Measurements from ENCODE around the gene DISP3.

The DISP3 gene

GRCh38 chr1:11486231-11487009 is 7.5 kb downstream of the DISP3 start:
- no peak overlapping the region for H3K27ac ChIP-seq
- TF ChIP-seq ZFX (IDR thresholded peaks at IDR 0.05; ENCODE audit: borderline replicate concordance) (no peak), CTCF (IDR thresholded peaks at IDR 0.05) (no peak)

- no peak for TF ChIP-seq CTCF (IDR thresholded peaks at IDR 0.05)
- TF ChIP-seq ZFX (IDR thresholded peaks at IDR 0.05; ENCODE audit: borderline replicate concordance) = no peak
- no peak overlapping the region for H3K27ac ChIP-seq
These were observed 8.3 kb downstream of the DISP3 start for GRCh38 chr1:11487196-11487751.

- H3K27ac ChIP-seq = no peak overlapping the region
- no peak for TF ChIP-seq CTCF (IDR thresholded peaks at IDR 0.05)
- TF ChIP-seq ZFX (IDR thresholded peaks at IDR 0.05; ENCODE audit: borderline replicate concordance) = no peak
These were observed 9.3 kb downstream of the DISP3 start for GRCh38 chr1:11488201-11488770.

GRCh38 chr1:11488966-11489625 is 10.1 kb downstream of the DISP3 start:
- H3K27ac ChIP-seq = no peak overlapping the region
- TF ChIP-seq CTCF (IDR thresholded peaks at IDR 0.05) = no peak
- no peak for TF ChIP-seq ZFX (IDR thresholded peaks at IDR 0.05; ENCODE audit: borderline replicate concordance)

GRCh38 chr1:11492235-11492634 is 13.3 kb downstream of the DISP3 start:
- H3K27ac ChIP-seq = no peak overlapping the region
- TF ChIP-seq ZFX (IDR thresholded peaks at IDR 0.05; ENCODE audit: borderline replicate concordance) = no peak
- no peak for TF ChIP-seq CTCF (IDR thresholded peaks at IDR 0.05)

GRCh38 chr1:11493972-11494655 is 15.2 kb downstream of the DISP3 start:
- TF ChIP-seq CTCF (IDR thresholded peaks at IDR 0.05) (no peak), ZFX (IDR thresholded peaks at IDR 0.05; ENCODE audit: borderline replicate concordance) (no peak)
- H3K27ac ChIP-seq = no peak overlapping the region

Measured in 22Rv1 (cell line).